A673 (cell line): Measurements from ENCODE around the gene USP48. TPM values are rescaled to one million over a fixed set of nuclear protein-coding genes. Genes with fewer than 3 reads are reported as not detected.

ENCODE experiments used
- BruUV-seq: library from RNA; stranded (reverse); fragments of 400-500 nt; replicated peaks from 2 replicates; lab custom pipeline; 2021; lab: Mats Ljungman, UMichigan
- CTCF ChIA-PET: fragments of 300-600 bp; sonication (Branson Sonifier 250); formaldehyde crosslinking; loops from one replicate; lab custom pipeline; 2022; ENCODE audit warnings: antibody characterized with exemption; lab: Charles Lee
- POLR2A ChIA-PET: fragments of 300-600 bp; sonication (Branson Sonifier 250); formaldehyde crosslinking; loops from one replicate; lab custom pipeline; 2022; ENCODE audit warnings: antibody characterized with exemption; ENCODE audit not compliant: low non-redundant PET; lab: Charles Lee
- DNase-seq: peaks from one replicate; pipeline ENCODE4 v3.0.0-alpha.2; 2015; ENCODE audit warnings: low spot score
- H3K27ac ChIP-seq: fragments of 200-600 bp; sonication (generic); 2 replicates; pipeline ENCODE4 v1.5.1; 2016; ENCODE audit warnings: mixed run types, low read depth, mild to moderate bottlenecking, mixed read lengths, antibody characterized with exemption, low read length; ENCODE audit not compliant: poor library complexity, severe bottlenecking
- H3K27me3 ChIP-seq: fragments of 200-600 bp; sonication (generic); replicated peaks from 2 replicates; pipeline ENCODE4 v1.6.1; 2017; ENCODE audit warnings: mixed run types, low read depth, mild to moderate bottlenecking, mixed read lengths, antibody characterized with exemption, low read length; ENCODE audit not compliant: insufficient read depth, poor library complexity
- H3K36me3 ChIP-seq: fragments of 200-600 bp; sonication (generic); 2 replicates; pipeline ENCODE4 v1.6.1; 2016; ENCODE audit warnings: mixed run types, mild to moderate bottlenecking, mixed read lengths, antibody characterized with exemption, low read length; ENCODE audit not compliant: insufficient read depth, poor library complexity, severe bottlenecking
- H3K4me1 ChIP-seq: fragments of 200-600 bp; sonication (generic); 2 replicates; pipeline ENCODE4 v1.6.1; 2017; ENCODE audit warnings: mixed run types, mild to moderate bottlenecking, mixed read lengths, antibody characterized with exemption, low read length; ENCODE audit not compliant: insufficient read depth, poor library complexity, severe bottlenecking
- H3K4me3 ChIP-seq: fragments of 200-600 bp; sonication (generic); 2 replicates; pipeline ENCODE4 v1.5.1; 2016; ENCODE audit warnings: low read depth, mixed run types, mild to moderate bottlenecking, mixed read lengths, low read length; ENCODE audit not compliant: poor library complexity, severe bottlenecking
- H3K9me3 ChIP-seq: fragments of 200-600 bp; sonication (generic); 2 replicates; pipeline ENCODE4 v1.6.1; 2016; ENCODE audit warnings: mixed run types, low read depth, mild to moderate bottlenecking, mixed read lengths, antibody characterized with exemption, low read length; ENCODE audit not compliant: poor library complexity, severe bottlenecking
- CTCF ChIP-seq: fragments of 300-800, 200-600 bp; sonication (generic); conservative IDR thresholded peaks from 2 replicates; pipeline ENCODE4 v1.5.1; 2017; ENCODE audit warnings: low read depth, mild to moderate bottlenecking, antibody characterized with exemption, low read length, moderate library complexity, mixed read lengths
- EZH2 ChIP-seq: fragments of 200-600 bp; sonication (generic); IDR thresholded peaks from 2 replicates; pipeline ENCODE4 v1.6.1; 2017; ENCODE audit warnings: borderline replicate concordance, low read depth, mild to moderate bottlenecking, mixed read lengths, antibody characterized with exemption, low read length; ENCODE audit not compliant: poor library complexity, severe bottlenecking
- intact Hi-C: fragments of 100-400 bp; cut with micrococcal nuclease; formaldehyde crosslinking; loops from one replicate; pipeline ENCODE4 v1.10.0; 2022; ENCODE audit not compliant: unreplicated experiment
- total RNA-seq: library from RNA; stranded (reverse); gene quantifications from 2 replicates; pipeline ENCODE4 v1.2.3, GENCODE V29; 2021

The USP48 gene
- total RNA-seq, 1 experiment from 2014 or later, result 74.1 TPM

- H3K4me1 ChIP-seq, result peaks cover 50% of the 10 kb centered on the region
- H3K9me3 ChIP-seq, result no peaks in the 10 kb centered on the region
- H3K4me3 ChIP-seq, result no peak overlapping the region
- H3K36me3 ChIP-seq, result no peaks in the 10 kb centered on the region
- no peaks in the 10 kb centered on the region for H3K27me3 ChIP-seq
- ChIA-PET POLR2A (no interaction called here), CTCF (no interaction called here)
- TF ChIP-seq CTCF (peak; percentile 34; the same call in 1 of the 2 replicates), EZH2 (no peak)
- peak overlapping the region; percentile 80 for H3K27ac ChIP-seq
- peak; percentile 63 for DNase-seq
- intact Hi-C loops, result loop anchor here (5.0 to 10.0 kb wide), 4 partner anchors 143 to 762 kb away; no protein-coding TSS in a partner anchor
- BruUV-seq, result no TSS peak
These were observed 127.2 kb downstream of the USP48 start for GRCh38 chr1:21655748-21656147.

- H3K27me3 ChIP-seq, result no peaks in the 10 kb centered on the region
- ChIA-PET CTCF (no interaction called here), POLR2A (no interaction called here)
- BruUV-seq, result no TSS peak
- no peak for DNase-seq
- peak overlapping the region; percentile 80 for H3K27ac ChIP-seq
- H3K36me3 ChIP-seq, result no peaks in the 10 kb centered on the region
- intact Hi-C loops, result loop anchor here (5.0 to 10.0 kb wide), 4 partner anchors 143 to 762 kb away; no protein-coding TSS in a partner anchor
- H3K4me3 ChIP-seq, result no peak overlapping the region
- H3K4me1 ChIP-seq, result peaks cover 55% of the 10 kb centered on the region
- H3K9me3 ChIP-seq, result no peaks in the 10 kb centered on the region
- TF ChIP-seq EZH2 (no peak), CTCF (no peak)
These were observed 127.7 kb downstream of the USP48 start for GRCh38 chr1:21655259-21655658.

GRCh38 chr1:21654209-21654608, 128.7 kb downstream of the USP48 start:
- intact Hi-C loops, result loop anchor here (10.0 kb wide), 1 partner anchor 399 kb away; no protein-coding TSS in a partner anchor
- TF ChIP-seq CTCF (no peak), EZH2 (no peak)
- DNase-seq, result no peak
- H3K27me3 ChIP-seq, result no peaks in the 10 kb centered on the region
- POLR2A ChIA-PET, result no interaction called here
- no peaks in the 10 kb centered on the region for H3K36me3 ChIP-seq
- no peaks in the 10 kb centered on the region for H3K9me3 ChIP-seq
- H3K4me1 ChIP-seq, result peaks cover 62% of the 10 kb centered on the region
- CTCF ChIA-PET, result interaction anchor here (1.5 kb wide), 1 partner anchor 9 kb away, joined by 3 read pairs; no protein-coding TSS in a partner anchor
- BruUV-seq, result no TSS peak
- H3K27ac ChIP-seq, result peak overlapping the region; percentile 80
- no peak overlapping the region for H3K4me3 ChIP-seq
